Measurements from ENCODE around the gene STARD7. TPM values are rescaled to one million over a fixed set of nuclear protein-coding genes. Genes with fewer than 3 reads are reported as not detected.

The STARD7 gene
- total RNA-seq, 2 experiments from 2014 or later = 108 to 113 TPM

- Mint-ChIP-seq H3K27ac (peak overlapping the region; percentile 70), H3K4me3 (no peak overlapping the region), H3K4me1 (peaks cover 71% of the 10 kb centered on the region), H3K36me3 (ENCODE audit: low read depth) (peaks cover 26% of the 10 kb centered on the region), H3K9me3 (peaks cover 11% of the 10 kb centered on the region), H3K27me3 (no peaks in the 10 kb centered on the region)
- DNase-seq = no peak
- CTCF ChIA-PET = interaction anchor here (0.7 to 1.6 kb wide), 3 partner anchors 15 to 71 kb away, joined by 3 to 5 read pairs (median 4); partner anchors contain the start of gene STARD7
- POLR2A ChIA-PET = interaction anchor here (0.8 to 3.7 kb wide), 6 partner anchors 8 to 100 kb away, joined by 3 to 24 read pairs (median 4); partner anchors contain the start of genes DUSP2, SNRNP200 and STARD7
These were observed 37.2 kb upstream of the STARD7 start for GRCh38 chr2:96245609-96246390.

- Mint-ChIP-seq H3K4me3 (no peak overlapping the region), H3K27ac (no peak overlapping the region), H3K4me1 (peaks cover 62% of the 10 kb centered on the region), H3K9me3 (peaks cover 11% of the 10 kb centered on the region), H3K27me3 (no peaks in the 10 kb centered on the region), H3K36me3 (ENCODE audit: low read depth) (peaks cover 16% of the 10 kb centered on the region)
- ChIA-PET CTCF (interaction anchor here (0.6 kb wide), 1 partner anchor 28 kb away, joined by 4 read pairs; no protein-coding TSS in a partner anchor), POLR2A (interaction anchor here (0.7 to 2.9 kb wide), 4 partner anchors 10 to 290 kb away, joined by 3 to 15 read pairs (median 9); no protein-coding TSS in a partner anchor)
- no peak for DNase-seq
These were observed 35.2 kb upstream of the STARD7 start for GRCh38 chr2:96243843-96244242.

- ChIA-PET CTCF (interaction anchor here (1.0 to 2.0 kb wide), 5 partner anchors 20 to 249 kb away, joined by 3 to 9 read pairs (median 3); partner anchors contain the start of gene STARD7), POLR2A (interaction anchor here (0.7 to 4.1 kb wide), 13 partner anchors 8 to 94 kb away, joined by 3 to 39 read pairs (median 4); partner anchors contain the start of genes CIAO1, NCAPH, STARD7 and TMEM127)
- peaks cover 54% of the 10 kb centered on the region for H3K4me1 Mint-ChIP-seq
- H3K36me3 Mint-ChIP-seq (ENCODE audit: low read depth) = peaks cover 14% of the 10 kb centered on the region
- peaks cover 11% of the 10 kb centered on the region for H3K9me3 Mint-ChIP-seq
- DNase-seq = peak; percentile 77
- H3K27me3 Mint-ChIP-seq = no peaks in the 10 kb centered on the region
- peak overlapping the region; percentile 31 for H3K4me3 Mint-ChIP-seq
- peak overlapping the region; percentile 91 for H3K27ac Mint-ChIP-seq
These were observed 33.4 kb upstream of the STARD7 start for GRCh38 chr2:96241900-96242611.

GRCh38 chr2:96241227-96241626, 32.6 kb upstream of the STARD7 start:
- CTCF ChIA-PET = interaction anchor here (1.0 to 2.0 kb wide), 5 partner anchors 21 to 249 kb away, joined by 3 to 9 read pairs (median 5); partner anchors contain the start of gene STARD7
- H3K4me1 Mint-ChIP-seq = peaks cover 46% of the 10 kb centered on the region
- DNase-seq = no peak
- no peaks in the 10 kb centered on the region for H3K27me3 Mint-ChIP-seq
- H3K27ac Mint-ChIP-seq = peak overlapping the region; percentile 91
- H3K4me3 Mint-ChIP-seq = no peak overlapping the region
- H3K36me3 Mint-ChIP-seq (ENCODE audit: low read depth) = peaks cover 9% of the 10 kb centered on the region
- POLR2A ChIA-PET = interaction anchor here (0.7 to 4.1 kb wide), 11 partner anchors 7 to 95 kb away, joined by 3 to 39 read pairs (median 4); partner anchors contain the start of genes CIAO1, NCAPH, STARD7 and TMEM127
- H3K9me3 Mint-ChIP-seq = peaks cover 11% of the 10 kb centered on the region

- no peaks in the 10 kb centered on the region for H3K27me3 Mint-ChIP-seq
- peaks cover 38% of the 10 kb centered on the region for H3K4me1 Mint-ChIP-seq
- H3K27ac Mint-ChIP-seq = peak overlapping the region; percentile 91
- POLR2A ChIA-PET = interaction anchor here (0.7 to 4.1 kb wide), 3 partner anchors 11 to 41 kb away, joined by 3 to 39 read pairs (median 7); partner anchors contain the start of gene STARD7
- H3K4me3 Mint-ChIP-seq = no peak overlapping the region
- peaks cover 2% of the 10 kb centered on the region for H3K36me3 Mint-ChIP-seq (ENCODE audit: low read depth)
- H3K9me3 Mint-ChIP-seq = peaks cover 4% of the 10 kb centered on the region
- CTCF ChIA-PET = interaction anchor here (1.9 to 2.0 kb wide), 2 partner anchors 32 to 66 kb away, joined by 5 to 9 read pairs; partner anchors contain the start of gene STARD7
- no peak for DNase-seq
These were observed 31.9 kb upstream of the STARD7 start for GRCh38 chr2:96240341-96241038.

GRCh38 chr2:96239745-96240264, 31.2 kb upstream of the STARD7 start:
- peaks cover 2% of the 10 kb centered on the region for H3K9me3 Mint-ChIP-seq
- no peak overlapping the region for H3K4me3 Mint-ChIP-seq
- no peak overlapping the region for H3K27ac Mint-ChIP-seq
- no peak for DNase-seq
- peaks cover 34% of the 10 kb centered on the region for H3K4me1 Mint-ChIP-seq
- H3K36me3 Mint-ChIP-seq (ENCODE audit: low read depth) = no peaks in the 10 kb centered on the region
- ChIA-PET CTCF (interaction anchor here (0.8 to 1.9 kb wide), 3 partner anchors 21 to 66 kb away, joined by 3 to 5 read pairs (median 3); partner anchors contain the start of gene STARD7), POLR2A (interaction anchor here (4.1 kb wide), 1 partner anchor 31 kb away, joined by 39 read pairs; the partner anchor contains the start of gene STARD7)
- H3K27me3 Mint-ChIP-seq = no peaks in the 10 kb centered on the region

- Mint-ChIP-seq H3K9me3 (no peaks in the 10 kb centered on the region), H3K27ac (no peak overlapping the region), H3K4me3 (no peak overlapping the region), H3K4me1 (peaks cover 30% of the 10 kb centered on the region), H3K36me3 (ENCODE audit: low read depth) (no peaks in the 10 kb centered on the region), H3K27me3 (no peaks in the 10 kb centered on the region)
- CTCF ChIA-PET = interaction anchor here (0.8 to 1.9 kb wide), 3 partner anchors 21 to 65 kb away, joined by 3 to 5 read pairs (median 3); partner anchors contain the start of gene STARD7
- no peak for DNase-seq
- POLR2A ChIA-PET = interaction anchor here (4.1 kb wide), 1 partner anchor 30 kb away, joined by 39 read pairs; the partner anchor contains the start of gene STARD7
These were observed 30.5 kb upstream of the STARD7 start for GRCh38 chr2:96239091-96239490.

- Mint-ChIP-seq H3K4me3 (no peak overlapping the region), H3K9me3 (no peaks in the 10 kb centered on the region), H3K4me1 (peaks cover 27% of the 10 kb centered on the region), H3K27me3 (no peaks in the 10 kb centered on the region), H3K36me3 (ENCODE audit: low read depth) (no peaks in the 10 kb centered on the region), H3K27ac (no peak overlapping the region)
- DNase-seq = no peak
- POLR2A ChIA-PET = interaction anchor here (2.0 kb wide), 1 partner anchor 30 kb away, joined by 9 read pairs; the partner anchor contains the start of gene STARD7
- CTCF ChIA-PET = no interaction called here
These were observed 29.6 kb upstream of the STARD7 start for GRCh38 chr2:96238266-96238665.

GRCh38 chr2:96236882-96237281, 28.3 kb upstream of the STARD7 start:
- ChIA-PET CTCF (no interaction called here), POLR2A (interaction anchor here (1.6 to 2.0 kb wide), 2 partner anchors 9 to 29 kb away, joined by 4 to 9 read pairs; partner anchors contain the start of gene STARD7)
- H3K27me3 Mint-ChIP-seq = no peaks in the 10 kb centered on the region
- no peak for DNase-seq
- H3K9me3 Mint-ChIP-seq = no peaks in the 10 kb centered on the region
- peaks cover 13% of the 10 kb centered on the region for H3K4me1 Mint-ChIP-seq
- H3K4me3 Mint-ChIP-seq = no peak overlapping the region
- no peak overlapping the region for H3K27ac Mint-ChIP-seq
- no peaks in the 10 kb centered on the region for H3K36me3 Mint-ChIP-seq (ENCODE audit: low read depth)

GRCh38 chr2:96233880-96234316, 25.3 kb upstream of the STARD7 start:
- POLR2A ChIA-PET = interaction anchor here (1.0 to 4.4 kb wide), 2 partner anchors 8 to 25 kb away, joined by 3 to 18 read pairs; partner anchors contain the start of gene STARD7
- Mint-ChIP-seq H3K27ac (no peak overlapping the region), H3K9me3 (no peaks in the 10 kb centered on the region), H3K4me3 (no peak overlapping the region), H3K36me3 (ENCODE audit: low read depth) (no peaks in the 10 kb centered on the region), H3K27me3 (no peaks in the 10 kb centered on the region), H3K4me1 (no peaks in the 10 kb centered on the region)
- no peak for DNase-seq
- CTCF ChIA-PET = interaction anchor here (0.7 to 2.7 kb wide), 2 partner anchors 27 to 31 kb away, joined by 3 to 8 read pairs; no protein-coding TSS in a partner anchor

GRCh38 chr2:96233436-96233835, 24.8 kb upstream of the STARD7 start:
- no peak for DNase-seq
- H3K27me3 Mint-ChIP-seq = no peaks in the 10 kb centered on the region
- H3K4me1 Mint-ChIP-seq = no peaks in the 10 kb centered on the region
- H3K9me3 Mint-ChIP-seq = no peaks in the 10 kb centered on the region
- ChIA-PET POLR2A (interaction anchor here (1.0 to 4.4 kb wide), 2 partner anchors 8 to 25 kb away, joined by 3 to 18 read pairs; partner anchors contain the start of gene STARD7), CTCF (interaction anchor here (0.7 to 2.7 kb wide), 2 partner anchors 28 to 31 kb away, joined by 3 to 8 read pairs; no protein-coding TSS in a partner anchor)
- H3K36me3 Mint-ChIP-seq (ENCODE audit: low read depth) = no peaks in the 10 kb centered on the region
- no peak overlapping the region for H3K27ac Mint-ChIP-seq
- no peak overlapping the region for H3K4me3 Mint-ChIP-seq
